GM21723 (cell line): ENCODE measurements around the gene MACROD2.
"Not testable (repeated sequence)": the region's sequence is repeated elsewhere in the genome, so short reads cannot be mapped to it uniquely, and the experiment has no call there.

Source experiments
- ATAC-seq: cut with Tn5 transposase; IDR thresholded peaks from one replicate; pipeline ENCODE4 v1.9.1; 2021; ENCODE audit warnings: mild to moderate bottlenecking, moderate library complexity; ENCODE audit not compliant: unreplicated experiment

The MACROD2 gene

DNA sequence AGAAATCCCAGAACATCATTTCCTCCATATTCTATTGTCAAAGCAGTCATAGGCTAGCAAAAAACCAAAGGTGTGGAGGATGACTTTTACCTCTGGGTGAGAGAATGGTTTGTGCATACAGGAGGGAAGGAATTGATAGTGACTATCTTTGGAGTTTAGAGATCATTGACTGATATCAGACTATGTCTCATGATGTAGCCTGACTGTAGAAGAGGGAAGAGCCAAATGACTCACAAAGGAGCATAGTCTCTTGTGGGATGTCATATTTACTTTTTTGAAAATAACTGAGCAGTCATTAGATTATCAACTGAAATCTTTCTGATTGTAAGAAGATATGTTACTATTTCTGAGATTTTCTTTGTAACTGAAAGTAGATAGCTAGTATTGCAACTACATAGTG lies 183.6 kb downstream of the MACROD2 start:
- no peak for ATAC-seq

GRCh38 chr20:14189794-14190402 lies 194.6 kb downstream of the MACROD2 start:
- no peak for ATAC-seq

DNA sequence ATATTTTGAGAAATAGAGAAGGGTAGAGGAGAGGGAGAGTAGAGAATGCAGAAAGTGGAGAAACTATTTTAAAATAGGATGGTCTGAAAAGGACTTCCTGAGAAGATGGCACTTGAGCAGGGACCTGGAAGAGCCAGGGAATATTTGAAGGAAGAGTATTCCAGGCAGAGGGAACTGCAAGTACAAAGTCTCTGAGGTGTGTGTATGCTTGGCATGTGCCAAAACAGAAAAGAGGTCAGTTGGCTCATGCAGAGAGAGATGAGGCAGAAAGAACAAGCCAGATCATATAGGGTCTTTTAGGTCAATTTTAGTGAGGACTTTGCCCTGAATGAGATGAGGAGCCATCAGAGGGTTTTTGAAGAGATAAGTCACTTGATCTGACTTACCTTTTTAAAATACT lies 196.2 kb downstream of the MACROD2 start:
- no peak for ATAC-seq

DNA sequence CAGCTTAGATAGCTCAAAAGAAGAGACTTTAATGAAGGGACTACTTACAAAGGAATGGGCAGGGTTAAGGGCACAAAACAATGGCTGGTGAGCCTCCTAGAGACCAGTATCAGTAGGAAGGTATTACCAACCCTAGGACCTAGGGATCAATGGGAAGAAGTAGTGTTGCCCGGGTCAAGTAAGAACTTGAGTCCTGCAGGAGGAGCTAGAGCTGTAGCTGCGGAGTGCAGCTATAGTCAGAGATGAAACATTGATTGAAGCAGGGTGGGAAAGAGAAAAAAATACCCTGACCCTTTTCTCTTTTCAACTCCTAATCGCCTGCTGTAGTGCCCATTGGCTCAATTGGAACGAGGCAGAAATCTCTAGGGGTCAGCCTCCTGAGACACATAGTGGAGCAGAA lies 198.1 kb downstream of the MACROD2 start:
- ATAC-seq = no peak

GRCh38 chr20:14193885-14194284 lies 198.6 kb downstream of the MACROD2 start:
- no peak for ATAC-seq

GRCh38 chr20:14197097-14197496 lies 201.8 kb downstream of the MACROD2 start:
- ATAC-seq = no peak

DNA sequence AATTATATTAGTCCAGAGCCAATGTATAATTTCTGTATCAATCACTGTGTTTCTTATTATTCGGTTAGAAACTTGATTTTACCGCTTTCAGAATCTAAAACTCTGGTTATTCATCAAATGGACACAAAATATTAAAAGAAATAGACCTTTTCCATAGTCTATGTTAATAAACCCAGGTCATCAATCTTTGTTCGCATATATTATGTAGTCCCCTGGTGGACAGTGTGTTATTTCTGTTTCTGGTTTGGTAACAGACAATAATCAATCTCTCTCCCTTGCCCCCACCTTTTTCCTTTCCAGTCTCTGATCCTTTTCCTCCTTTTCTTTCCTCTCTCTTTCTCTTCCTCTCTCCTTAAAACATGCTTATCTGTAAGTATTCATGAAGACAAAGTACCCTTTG lies 203.1 kb downstream of the MACROD2 start:
- no peak for ATAC-seq

GRCh38 chr20:14199111-14199510 lies 203.8 kb downstream of the MACROD2 start:
- no peak for ATAC-seq

GRCh38 chr20:14203657-14204056 lies 208.3 kb downstream of the MACROD2 start:
- ATAC-seq = no peak

DNA sequence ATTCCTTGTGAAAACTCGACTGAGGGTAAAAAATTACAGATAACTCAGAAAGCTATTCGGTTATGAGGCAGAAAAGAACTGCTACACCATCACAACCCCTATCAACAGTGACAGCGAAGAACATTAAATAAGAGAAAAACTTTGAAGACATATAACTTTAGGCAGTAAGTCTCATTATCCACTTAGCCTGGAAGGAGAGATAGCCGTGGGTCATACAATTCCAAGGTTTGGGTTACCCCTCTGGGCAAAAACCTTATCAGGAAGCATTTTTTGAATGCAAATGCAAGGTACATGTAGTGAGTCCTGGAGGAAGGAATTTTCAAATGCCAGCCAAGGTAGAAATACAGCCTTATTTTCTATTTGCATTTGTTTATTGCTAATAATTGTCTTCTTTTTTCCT lies 212.3 kb downstream of the MACROD2 start:
- no peak for ATAC-seq

- ATAC-seq = no peak
These were observed 213.6 kb downstream of the MACROD2 start for GRCh38 chr20:14208956-14209355.

GRCh38 chr20:14210146-14210545 lies 214.8 kb downstream of the MACROD2 start:
- no peak for ATAC-seq

DNA sequence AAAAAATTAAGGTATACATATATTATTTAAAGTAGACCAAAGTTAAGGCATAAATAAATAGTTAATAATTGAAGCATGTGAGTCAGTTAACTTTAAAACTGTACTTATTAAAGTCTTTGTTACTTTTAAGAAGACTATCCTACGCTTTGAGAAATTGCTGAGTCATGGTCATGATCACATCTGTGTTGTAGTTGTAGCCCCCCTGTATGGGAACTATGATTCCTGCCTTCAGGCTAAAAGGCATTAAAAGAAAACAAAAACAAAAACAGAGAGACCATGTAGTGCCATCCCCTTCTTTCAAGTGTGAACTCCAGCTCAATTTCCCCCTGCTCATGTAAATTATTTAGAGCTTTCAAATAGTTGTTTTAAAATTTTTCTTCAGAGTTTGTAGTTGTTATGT lies 218.7 kb downstream of the MACROD2 start:
- no peak for ATAC-seq

- not testable (repeated sequence) for ATAC-seq
These were observed 220.6 kb downstream of the MACROD2 start for GRCh38 chr20:14215880-14216279.

DNA sequence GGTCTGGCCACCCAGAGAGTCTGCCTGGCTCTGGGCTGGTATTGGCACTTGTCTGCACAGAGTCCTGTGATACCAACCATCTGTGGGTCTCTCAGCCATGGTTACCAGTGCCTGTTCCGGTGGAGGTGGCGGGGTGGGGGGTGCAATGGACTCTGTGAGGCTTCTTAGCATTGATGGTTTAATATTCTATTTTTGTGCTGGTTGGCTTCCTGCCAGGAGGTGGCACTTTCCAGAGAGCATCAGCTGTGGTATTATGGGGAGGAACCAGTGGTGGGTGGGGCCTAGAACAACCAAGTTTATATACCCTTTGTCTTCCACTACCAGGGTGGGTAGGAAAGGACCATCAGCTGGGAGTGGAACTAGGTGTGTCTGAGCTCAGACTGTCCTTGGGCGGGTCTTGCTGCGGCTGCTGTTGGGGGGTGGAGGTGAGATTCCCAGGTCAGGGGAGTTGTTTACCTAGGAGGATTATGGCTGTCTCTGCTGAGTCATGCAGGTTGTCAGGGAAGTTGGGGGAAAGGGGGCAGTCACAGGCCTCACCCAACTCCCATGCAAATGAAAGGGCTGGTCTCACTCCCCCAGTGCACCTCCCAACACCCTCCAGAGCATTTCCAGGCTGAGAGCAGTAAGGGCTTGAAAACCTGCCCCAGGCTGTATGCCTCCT lies 224.6 kb downstream of the MACROD2 start:
- no peak for ATAC-seq

DNA sequence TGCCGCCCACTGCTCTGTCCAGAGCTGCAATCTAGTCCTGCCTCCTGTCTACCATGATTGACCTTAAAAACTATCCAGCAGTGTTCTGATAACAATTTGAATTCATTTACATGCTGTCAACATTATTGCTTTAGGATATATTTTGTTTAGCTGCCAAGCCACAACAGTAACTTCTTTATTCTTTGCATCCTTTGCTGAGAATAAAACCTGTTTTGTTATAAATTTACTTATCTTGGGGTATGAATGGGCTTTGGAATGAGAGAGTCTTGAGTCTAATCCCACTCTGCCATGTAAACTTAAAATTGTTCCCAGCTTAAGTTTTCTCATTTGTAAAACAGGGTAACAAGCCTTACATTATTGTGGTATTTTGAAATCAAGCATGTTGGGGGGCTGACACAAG lies 225.7 kb downstream of the MACROD2 start:
- no peak for ATAC-seq

- no peak for ATAC-seq
These were observed 228.5 kb downstream of the MACROD2 start for GRCh38 chr20:14223806-14224205.

GRCh38 chr20:14226051-14227049 lies 231.0 kb downstream of the MACROD2 start:
- not testable (repeated sequence) for ATAC-seq

- peak; percentile 51 for ATAC-seq
These were observed 237.3 kb downstream of the MACROD2 start for GRCh38 chr20:14232650-14233049.

DNA sequence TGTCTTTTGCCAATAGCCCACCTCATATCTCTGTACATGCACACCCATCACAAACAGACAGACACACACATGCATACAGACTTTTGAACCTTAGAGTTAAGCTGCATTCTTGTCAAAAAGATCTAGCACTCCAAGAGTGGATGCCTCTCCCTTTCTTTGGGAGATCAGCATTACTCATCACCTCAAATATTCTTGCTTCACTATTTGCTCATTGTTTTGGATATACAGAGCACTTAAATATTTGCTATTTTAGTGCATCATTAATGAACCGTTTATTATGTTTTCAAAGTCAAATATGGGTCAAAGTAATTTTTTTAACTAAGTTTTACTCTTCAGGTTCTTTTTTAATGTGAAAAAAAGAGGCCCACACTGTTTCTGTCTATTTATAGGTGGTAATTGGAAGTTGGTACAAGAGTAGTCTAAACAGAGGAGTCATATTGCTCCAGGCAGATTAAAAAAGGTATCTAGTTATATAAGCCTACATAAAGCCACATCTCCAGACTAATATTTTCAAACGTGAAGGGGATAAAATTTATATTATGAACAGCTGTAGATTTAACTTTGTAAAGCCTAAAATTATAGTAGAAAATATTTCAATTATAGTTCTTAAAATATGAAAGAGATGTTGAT lies 239.5 kb downstream of the MACROD2 start:
- ATAC-seq = no peak

DNA sequence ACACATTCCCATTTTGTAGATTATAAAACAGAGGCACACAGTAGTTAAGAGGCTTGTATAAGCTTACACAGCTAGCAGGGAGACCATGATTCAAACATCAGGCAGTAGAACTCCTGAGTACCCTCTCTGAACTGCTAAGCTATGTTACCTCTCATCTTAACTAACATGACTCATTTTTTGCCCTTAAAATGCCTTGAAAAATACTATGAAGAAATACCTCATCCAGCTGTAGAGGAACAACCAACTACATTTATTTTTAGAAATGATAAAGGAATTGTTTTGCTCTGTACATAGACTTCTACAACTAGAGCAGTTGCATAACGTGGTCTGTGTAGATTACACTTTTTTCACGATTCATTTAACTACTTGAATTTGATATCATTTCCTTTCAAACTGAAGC lies 240.0 kb downstream of the MACROD2 start:
- no peak for ATAC-seq
